ENCODE results near the gene PRKCA.
"Not testable (repeated sequence)": the region's sequence is repeated elsewhere in the genome, so short reads cannot be mapped to it uniquely, and the experiment has no call there.

Gene PRKCA

DNA sequence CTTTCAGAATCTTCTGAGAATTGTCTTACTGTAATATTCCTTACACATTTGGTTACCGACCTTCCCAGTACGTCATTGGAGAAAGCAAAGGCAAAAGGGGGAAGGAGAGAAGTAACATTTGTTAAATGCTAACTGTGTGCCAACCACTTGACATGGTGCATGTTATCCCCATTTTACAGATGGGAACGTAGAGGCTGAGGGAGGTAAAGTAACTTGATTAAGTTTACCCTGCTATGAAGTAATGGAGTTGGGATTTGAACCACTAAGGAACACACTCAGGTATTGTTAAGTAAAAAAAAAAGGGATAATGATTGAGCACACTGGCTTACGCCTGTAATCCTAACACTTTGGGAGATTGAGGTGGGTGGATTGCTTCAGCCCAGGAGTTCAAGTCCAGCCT is 156.4 kb downstream of the PRKCA start:
- in situ Hi-C loops (cut with MboI; ENCODE audit: low sequenced_read_pairs): no loop called here

DNA sequence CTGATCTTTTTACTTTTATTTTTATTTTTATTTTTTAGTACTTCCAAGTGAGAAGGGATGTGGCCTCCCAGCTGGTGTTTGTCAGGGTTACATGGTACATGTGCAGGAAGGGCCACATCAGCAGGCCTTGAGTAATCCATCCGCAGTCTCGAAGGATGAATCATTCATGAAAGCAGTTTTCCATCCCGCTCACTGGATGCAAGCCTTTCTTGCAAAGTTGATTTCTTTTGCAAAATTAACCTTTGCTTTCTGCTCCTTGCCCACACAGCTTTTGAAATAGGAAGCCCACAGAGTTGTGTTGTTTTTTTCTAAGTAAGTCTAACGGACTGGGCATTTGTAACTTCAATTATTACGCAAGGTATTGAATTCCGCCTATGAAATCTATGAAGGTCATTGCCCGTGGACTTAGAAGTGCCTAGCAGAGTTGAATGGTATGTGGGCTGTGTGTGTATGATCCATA is 157.4 kb downstream of the PRKCA start:
- in situ Hi-C loops (cut with MboI; ENCODE audit: low sequenced_read_pairs): no loop called here

DNA sequence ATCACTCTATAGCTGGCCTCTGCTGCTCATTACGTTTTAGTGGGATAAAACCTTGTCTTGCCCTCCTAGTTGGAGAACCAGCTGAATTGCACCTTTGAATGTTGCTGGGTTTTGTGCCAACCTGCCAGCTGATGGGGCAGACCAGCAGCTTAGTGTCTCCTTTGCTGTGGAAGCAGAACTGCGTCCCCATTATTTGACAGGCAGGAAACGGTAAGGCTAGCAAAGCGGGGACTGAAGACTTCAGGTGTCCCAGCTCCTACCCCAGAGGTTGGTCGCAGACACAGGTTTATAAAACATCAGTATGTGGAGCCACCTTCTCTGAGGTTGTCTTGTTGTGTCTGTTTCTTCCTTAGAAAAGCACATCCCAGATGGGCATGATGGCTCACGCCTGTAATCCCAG is 158.1 kb downstream of the PRKCA start:
- in situ Hi-C loops (cut with MboI; ENCODE audit: low sequenced_read_pairs): no loop called here

DNA sequence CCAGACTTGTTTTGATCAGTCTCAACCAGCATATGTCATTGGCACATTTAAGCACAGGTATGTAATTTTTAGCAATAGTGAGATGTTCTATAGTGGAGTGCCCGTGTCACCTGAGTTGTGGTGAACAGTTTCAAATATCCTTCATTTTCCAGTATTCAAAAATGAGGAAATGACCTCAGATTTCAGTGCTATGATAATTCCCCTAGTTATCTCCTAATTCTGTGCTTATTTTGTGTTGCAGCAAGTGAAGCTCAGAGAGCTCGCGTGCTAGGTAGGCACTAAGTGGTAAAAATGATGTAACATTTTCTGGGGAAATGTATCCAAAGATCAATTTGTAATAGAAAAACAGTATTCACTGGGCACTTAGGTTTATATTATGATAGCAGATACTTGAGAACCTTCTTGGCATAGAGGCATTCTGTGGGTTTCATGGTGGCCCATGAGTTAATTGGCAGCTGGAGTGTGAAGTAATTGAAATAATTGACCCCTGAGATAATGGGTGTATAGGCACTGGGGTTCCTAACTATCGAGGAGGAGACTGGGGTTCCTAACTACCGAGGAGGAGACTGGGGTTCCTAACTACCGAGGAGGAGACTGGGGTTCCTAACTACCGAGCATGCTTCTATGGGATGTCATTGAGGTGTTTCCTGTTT is 159.1 kb downstream of the PRKCA start:
- in situ Hi-C loops (cut with MboI; ENCODE audit: low sequenced_read_pairs): no loop called here

DNA sequence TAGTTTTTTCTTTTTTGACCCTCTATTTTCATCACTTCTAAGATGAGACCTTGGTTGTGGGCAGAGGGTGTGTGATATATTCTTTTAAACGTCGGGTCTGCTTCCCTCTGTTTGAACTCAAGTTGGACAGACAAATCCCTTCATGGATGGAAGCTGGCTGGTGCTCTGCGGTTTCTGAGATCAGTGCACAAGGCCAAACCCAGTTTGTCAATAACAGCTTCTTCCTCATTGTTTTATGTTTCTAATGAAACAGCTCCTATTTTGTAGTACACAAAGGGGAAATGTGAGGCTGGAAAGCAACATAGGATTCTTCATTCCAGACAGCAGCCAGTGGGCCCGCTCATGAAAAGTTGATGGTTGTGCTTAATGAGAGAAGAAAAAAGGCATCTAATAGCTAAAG is 159.6 kb downstream of the PRKCA start:
- in situ Hi-C loops (cut with MboI; ENCODE audit: low sequenced_read_pairs): no loop called here

DNA sequence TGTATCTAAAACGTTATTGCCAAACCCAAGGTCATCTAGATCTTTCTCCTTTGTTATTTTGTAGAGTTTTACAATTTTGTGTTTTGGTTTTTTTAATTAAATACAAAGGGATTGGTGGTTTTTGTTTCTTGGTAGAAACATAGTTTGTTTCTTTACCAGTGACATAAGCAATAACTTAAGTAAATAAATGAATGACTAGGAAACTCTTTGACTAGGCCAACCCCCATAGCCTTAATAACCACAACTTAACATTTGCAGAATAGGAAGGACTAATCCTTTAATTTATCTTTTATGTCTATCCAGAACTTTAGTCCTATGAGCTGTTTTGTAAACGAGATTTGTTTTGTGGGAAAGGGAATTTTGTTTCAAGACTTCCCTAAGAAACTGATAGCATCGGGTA is 162.5 kb downstream of the PRKCA start:
- in situ Hi-C loops (cut with MboI; ENCODE audit: low sequenced_read_pairs): no loop called here

DNA sequence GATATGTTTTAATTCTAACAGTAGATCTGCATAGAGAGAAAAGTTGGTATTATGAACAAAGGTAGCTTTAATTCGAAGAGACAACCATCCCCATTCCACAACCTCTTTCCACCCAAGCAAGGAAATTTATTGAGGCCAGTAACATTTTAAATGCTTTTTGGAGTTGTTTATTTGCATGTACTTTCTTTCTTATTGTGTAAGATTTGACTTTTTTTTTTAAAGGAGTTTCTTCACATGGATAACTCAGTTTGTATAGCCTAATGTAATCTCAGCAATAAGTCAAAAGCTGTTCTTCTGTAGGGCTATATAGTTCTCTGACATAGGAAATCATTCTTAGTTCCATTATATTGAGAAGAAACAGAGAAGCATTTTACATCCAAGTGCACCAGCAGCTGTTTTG is 163.3 kb downstream of the PRKCA start:
- in situ Hi-C loops (cut with MboI; ENCODE audit: low sequenced_read_pairs): no loop called here

DNA sequence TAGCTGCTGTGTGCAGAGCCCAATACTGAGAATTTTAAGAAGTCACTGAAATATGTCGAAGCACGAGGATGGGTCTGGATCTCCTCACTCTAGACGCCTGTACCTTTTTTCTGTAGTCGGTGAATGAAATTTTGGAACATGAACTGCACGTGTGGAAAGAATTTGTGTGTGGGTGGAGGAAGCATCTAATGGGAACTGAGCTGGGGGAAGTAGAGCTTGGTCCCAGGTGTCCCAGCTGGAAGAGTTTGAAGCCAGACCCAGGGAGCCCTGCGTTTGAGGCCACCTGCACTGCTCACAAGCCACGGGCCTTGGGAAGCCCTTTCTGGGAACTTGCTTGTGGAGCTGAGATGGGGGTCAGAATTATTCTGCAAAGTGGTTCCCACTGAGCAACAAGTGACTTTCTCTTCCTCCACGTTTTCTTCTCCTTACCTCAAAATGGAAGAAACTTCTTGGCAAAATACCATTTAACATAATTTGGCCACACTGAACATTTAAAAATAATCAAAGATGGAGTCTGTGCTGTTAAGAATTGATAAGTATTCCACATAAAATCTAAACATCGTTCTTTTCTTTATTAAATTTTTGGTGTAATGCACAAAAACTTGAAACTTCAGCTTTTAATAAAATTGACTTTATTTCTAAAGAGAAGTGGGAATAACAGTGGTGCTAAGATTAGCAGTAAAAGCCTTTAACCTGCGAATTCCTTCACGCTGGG is 163.8 kb downstream of the PRKCA start:
- in situ Hi-C loops (cut with MboI; ENCODE audit: low sequenced_read_pairs): no loop called here

DNA sequence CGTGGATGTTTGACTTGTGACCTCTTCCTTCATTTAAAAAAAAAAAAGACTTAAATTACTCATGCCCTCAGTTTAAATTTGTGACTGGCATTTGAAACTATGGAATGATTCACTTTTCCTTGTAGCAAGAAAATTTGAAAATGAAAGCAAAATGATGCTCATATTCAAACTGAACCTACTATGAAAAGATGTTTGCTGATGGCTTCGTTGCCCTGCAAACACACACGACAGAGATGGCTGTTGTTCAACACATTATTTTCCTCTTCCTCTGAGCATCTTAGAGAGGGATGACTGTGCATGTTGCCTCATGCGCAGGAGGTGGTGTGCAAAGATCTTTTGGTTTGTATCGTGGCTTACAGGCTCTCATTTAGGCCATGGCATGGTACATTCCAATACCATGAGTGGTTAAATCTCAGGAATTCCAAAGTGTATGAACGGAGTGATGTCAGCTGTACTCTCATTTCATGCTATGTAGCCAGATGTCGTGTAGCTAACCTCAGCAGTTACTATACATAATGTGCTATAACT is 164.5 kb downstream of the PRKCA start:
- in situ Hi-C loops (cut with MboI; ENCODE audit: low sequenced_read_pairs): no loop called here

DNA sequence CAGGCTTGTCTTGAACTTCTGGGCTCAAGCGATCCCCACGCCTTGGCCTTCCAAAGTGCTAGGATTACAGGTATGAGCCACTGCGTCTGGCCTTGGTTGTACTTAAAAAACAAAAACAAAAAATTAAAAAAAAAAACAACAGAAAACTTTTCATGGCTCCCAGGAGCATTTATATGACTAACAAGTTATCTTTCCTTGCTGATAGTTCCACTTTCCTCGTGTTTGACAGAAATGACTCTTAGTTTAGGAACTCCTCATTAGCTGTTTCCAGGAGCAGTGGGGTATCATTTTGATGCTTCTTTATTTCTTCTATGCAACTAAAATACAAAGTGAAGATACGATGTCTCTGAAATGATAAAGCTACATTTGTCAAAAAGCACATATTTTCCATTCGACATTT is 165.4 kb downstream of the PRKCA start:
- in situ Hi-C loops (cut with MboI; ENCODE audit: low sequenced_read_pairs): no loop called here

DNA sequence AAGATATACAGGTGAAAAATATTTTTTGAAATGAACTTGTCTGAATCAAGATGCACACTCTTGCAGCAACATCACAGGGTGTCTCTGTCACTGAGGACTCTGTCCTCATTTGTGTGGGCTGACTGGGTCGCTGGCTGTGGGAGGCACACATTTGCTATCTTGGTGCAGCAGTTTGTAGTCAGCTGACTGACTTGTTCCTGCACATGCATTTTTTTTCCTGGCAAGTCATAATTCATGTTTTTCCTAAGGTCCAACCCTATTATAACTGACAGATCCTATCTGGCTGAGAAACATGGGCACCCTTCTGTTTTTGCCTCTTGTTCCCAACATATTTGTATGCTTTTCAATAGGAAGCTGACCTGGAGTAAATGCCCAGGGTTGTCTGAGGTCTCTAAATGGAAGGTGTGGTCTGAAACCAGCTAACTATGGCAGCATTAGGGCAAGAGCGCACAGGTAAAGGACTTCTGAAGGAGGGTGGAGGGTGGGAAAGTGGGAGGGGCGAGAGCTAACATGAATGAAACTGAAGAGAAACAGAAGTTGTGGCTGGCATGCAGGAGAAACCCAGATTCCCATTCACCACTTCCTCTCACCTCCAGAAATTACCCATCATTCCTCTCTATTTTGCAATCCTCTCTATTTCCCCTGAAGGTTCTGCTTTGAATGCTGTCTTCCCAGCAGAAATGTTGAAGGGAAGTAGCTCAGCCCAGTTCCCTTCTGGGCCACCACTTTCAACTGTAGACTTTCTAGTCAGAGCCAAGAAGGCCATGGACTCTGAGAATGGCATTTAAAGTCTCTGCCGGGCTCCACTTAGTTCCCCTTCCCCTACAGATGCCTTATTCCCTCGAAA is 166.1 kb downstream of the PRKCA start:
- in situ Hi-C loops (cut with MboI; ENCODE audit: low sequenced_read_pairs): no loop called here

DNA sequence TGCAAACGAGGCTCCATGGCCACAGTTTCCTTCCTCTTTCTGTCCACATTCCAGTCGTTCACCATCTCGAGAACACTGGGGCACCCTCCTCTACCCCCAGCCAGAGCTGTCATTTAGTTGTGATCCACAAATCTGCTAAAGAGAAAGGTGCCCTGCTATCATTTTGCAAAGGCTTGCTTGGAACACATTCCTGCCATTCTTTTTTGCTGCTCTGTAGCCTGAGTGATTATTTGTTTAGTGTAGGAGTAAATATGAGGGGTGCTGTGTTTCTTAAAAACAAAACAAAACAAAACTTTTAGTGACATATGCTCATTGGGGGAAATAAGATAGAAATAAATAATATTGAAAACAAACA is 166.7 kb downstream of the PRKCA start:
- in situ Hi-C loops (cut with MboI; ENCODE audit: low sequenced_read_pairs): no loop called here

DNA sequence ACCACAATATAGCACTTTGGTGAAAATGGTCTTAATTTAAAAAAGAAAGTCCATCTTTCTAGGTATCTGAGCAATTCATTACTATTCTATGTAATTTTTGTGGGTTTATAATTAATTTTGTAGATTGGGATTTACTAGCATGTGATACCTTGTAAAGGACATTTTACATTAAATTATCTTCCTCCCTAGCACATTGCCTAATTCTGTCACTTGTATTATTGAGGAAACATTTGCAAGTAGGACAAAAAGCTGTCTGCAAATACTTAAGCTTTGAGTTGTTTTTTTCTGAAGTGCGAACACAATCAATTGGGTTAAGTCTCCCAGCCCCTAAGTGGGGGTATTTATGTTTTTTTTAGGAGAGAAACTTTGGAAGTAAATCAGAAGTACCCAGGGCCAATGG is 167.0 kb downstream of the PRKCA start:
- in situ Hi-C loops (cut with MboI; ENCODE audit: low sequenced_read_pairs): no loop called here

DNA sequence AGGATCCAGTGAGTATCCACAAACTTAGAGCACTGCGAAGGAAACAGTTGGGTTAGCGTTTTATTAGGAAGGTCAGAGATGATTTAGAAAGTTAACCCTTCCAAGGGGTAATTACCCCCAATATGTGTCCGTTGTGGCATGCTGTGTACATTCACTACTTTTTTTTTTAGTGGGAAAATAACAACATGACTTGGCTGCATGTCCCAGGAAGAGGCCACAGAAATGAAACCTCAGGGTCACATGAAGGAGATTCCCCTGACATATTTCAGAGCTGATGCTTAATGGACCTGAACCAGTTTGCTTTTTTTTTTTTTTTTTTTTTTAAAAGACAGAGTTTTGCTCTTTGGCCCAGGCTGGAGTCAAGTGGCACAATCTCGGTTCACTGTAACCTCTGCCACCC is 167.5 kb downstream of the PRKCA start:
- in situ Hi-C loops (cut with MboI; ENCODE audit: low sequenced_read_pairs): no loop called here

DNA sequence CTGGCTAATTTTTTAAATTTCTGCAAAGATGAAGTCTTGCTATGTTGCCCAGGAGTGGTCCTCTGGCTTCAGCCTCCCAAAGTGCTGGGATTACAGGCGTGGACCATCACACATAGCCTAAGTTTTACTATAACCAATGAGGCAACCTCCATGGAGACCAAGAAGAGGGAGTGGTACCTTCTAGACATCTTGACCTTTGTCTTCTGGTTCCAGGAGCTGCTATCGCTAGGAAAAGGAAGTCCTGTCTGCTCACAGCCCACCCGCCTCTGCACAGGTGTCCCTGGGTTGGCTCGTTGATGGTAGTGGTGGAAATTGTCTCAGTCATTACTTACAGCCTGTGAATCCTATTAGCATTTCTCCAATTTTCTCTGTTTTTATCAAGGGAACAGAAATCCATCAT is 169.7 kb downstream of the PRKCA start:
- in situ Hi-C loops (cut with MboI; ENCODE audit: low sequenced_read_pairs): no loop called here

DNA sequence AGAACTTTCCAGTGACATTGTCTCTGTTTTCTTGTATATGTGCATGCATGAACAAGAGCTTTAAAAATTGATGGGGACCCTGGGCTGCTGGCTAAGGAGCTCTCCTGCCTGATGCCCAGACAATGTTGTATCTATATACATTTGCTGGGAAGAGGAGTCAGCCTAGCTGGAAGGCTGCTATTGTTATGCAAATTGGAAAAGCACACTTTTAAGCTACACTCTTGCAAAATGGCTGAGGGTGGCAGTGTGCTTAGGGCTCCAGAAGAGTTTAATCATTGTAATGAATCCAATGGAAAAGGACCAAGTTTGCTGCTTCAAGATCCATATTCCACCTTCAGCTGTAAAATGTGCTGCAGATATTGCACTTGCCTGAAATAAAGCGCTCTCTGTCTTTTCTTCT is 171.8 kb downstream of the PRKCA start:
- in situ Hi-C loops (cut with MboI; ENCODE audit: low sequenced_read_pairs): no loop called here

DNA sequence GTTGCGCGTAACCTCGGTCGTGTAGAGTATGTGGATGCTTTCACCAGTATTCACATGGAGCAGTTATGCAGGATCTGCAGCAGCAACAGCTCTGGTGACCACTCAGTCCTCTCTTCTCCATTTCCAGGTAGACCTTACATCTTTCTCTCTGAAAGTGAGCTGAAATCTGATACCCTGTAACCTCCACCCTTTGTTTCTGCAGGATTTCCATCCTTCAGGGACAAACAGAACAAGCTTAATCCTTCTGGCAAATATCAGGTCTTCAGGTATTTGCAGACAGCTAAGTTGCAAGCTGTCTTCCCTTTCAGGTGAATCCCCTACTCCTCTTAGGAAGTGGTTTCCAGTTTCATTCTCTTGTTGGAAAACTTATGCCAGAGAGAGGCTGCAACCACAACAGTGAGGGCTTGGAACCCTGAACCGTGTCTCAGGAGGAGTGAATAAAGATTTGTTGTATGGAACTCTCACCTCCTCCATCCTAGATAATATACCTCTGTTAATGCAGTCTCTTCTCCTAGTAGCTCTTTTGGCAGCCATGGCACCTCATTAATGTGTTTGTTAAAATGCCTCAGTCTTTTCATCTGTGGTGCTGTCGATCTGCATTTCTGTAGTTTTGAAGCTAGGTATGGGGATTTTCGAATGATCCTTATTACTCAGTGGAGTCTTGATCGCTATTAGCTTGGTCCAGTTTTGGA is 172.5 kb downstream of the PRKCA start:
- in situ Hi-C loops (cut with MboI; ENCODE audit: low sequenced_read_pairs): no loop called here

DNA sequence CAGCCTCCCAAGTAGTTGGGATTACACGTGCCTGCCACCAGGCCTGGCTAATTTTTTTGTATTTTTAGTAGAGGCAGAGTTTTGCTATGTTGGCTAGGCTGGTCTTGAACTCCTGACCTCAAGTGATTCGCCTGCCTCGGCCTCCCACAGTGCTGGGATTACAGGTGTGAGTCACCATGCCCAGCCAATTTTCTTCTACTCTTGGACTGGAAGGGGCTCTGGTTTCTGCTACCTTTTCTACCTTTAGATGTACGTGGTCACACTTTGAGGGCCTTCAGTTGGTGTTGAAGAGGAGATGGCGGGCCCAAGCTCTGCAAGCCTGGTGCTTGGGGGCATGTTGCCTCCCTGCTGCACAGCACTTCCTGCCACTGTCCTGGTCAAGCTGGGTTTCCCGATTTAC is 173.6 kb downstream of the PRKCA start:
- in situ Hi-C loops (cut with MboI; ENCODE audit: low sequenced_read_pairs): no loop called here

DNA sequence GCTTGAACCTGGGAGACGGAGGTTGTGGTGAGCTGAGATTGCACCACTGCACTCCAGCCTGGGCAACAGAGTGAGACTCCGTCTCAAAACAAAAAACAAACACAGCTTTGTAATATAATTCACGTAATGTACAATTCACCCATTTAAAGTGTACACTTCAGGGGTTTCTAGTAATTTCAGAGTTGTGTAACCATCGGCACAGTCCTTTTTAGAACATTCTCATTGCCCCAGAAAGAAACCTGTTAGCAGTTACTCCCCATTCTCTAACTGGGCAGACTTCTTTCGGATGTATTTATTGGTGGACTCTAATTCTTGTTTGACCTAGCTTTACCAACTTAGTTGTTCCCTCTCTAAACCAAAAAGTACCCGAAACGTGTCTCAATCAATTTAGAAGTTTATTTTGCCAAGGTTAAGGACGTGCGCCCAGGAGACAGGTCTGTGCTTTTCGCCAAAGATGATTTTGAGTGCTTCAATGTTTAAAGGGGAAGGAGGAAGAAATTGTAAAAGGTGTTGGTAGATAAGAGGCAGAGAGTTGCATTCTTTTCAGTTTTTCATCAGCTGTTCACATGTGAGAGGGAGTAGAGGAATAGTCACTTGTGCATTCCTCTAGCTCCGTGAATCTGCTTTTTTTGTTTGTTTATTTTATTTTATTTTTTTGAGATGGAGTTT is 175.3 kb downstream of the PRKCA start:
- in situ Hi-C loops (cut with MboI; ENCODE audit: low sequenced_read_pairs): no loop called here

DNA sequence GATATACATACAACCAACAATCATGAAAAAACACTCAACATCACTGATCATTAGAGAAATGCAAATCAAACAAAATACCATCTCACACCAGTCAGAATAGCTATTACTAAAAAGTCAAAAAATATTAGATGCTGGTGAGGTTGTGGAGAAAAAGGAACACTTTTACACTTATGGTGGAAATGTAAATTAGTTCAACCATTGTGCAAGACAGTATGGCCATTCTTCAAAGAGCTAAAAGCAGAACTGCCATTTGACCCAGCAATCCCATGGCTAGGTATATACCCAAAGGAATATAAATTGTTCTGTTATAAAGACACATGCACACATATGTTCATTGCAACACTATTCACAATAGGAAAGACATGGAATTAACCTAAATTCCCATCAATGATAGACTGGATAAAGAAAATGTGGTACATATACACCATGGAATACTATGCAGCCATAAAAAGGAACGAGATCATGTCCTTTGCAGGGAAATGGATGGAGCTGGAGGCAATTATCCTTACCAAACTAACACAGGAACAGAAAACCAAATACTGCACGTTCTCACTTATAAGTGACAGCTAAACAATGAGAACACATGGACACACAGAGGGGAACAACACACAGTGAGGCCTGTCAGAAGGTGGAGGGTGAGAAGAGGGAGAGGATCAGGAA is 176.9 kb downstream of the PRKCA start:
- in situ Hi-C loops (cut with MboI; ENCODE audit: low sequenced_read_pairs): not testable (repeated sequence)
